ENCODE data around the gene DNAI1.

GRCh38 chr9:34464571-34464970, 6.0 kb downstream of the DNAI1 start:
- TF ChIP-seq CTCF (IDR thresholded peaks at IDR 0.05; ENCODE audit: insufficient read depth, low read length, poor library complexity, severe bottlenecking) (no peak), EZH2phosphoT487 (conservative IDR thresholded peaks at IDR 0.05; ENCODE audit: low read length) (no peak)

Data from SU-DHL-6 (cell line).